NCI-H128 (cell line): ENCODE data around the gene SPCS3.
"Not testable (repeated sequence)": the region's sequence is repeated elsewhere in the genome, so short reads cannot be mapped to it uniquely, and the experiment has no call there.

ENCODE experiments used
- DNase-seq: peaks from one replicate; lab custom pipeline; 2025; ENCODE audit not compliant: unreplicated experiment; lab: John Stamatoyannopoulos, UW

Gene SPCS3

GRCh38 chr4:176319704-176320339, at the start of gene SPCS3:
Gene SPCS3, plus strand, starts transcription at chr4:176319966. Its CDS starts 111 bp downstream, at chr4:176320077.
- DNase-seq = peak; percentile 75

DNA sequence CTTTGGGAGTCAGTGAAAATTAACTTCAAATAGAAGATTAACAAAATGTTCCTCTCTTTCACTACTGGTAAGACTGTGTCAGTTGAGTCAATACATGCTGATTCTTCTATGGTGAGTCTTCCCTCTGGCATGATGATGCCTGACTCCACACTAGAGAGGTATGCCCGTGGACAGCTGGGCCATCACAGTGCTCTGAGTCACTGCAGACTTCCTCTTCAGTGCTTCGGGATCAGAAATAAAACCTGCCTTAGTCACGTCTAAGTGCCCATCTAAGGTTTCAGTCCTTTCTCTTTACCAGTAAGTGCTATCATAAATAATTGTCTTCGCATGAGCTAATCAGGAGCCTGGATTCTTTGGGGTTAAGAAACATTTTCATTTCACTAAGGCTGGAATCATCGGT, 49.1 kb upstream of the SPCS3 start:
- no peak for DNase-seq

DNA sequence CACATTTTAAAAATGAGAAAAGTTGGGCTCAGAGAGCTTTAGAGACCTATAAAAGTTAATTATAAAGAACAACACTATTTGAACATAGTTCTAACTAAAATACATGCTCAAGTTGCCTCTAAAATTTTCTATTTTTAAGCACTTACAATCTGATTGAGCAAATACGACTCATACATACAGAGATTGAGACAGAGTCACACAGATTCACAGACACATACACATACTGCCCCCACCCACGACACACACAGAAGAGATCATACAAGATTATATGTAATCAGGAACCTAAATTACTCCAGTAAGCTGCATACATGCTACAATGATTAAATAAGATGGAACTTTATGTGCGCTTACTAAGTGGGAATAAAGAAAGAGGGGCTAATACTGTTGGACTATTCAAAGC, 48.0 kb upstream of the SPCS3 start:
- DNase-seq = no peak

DNA sequence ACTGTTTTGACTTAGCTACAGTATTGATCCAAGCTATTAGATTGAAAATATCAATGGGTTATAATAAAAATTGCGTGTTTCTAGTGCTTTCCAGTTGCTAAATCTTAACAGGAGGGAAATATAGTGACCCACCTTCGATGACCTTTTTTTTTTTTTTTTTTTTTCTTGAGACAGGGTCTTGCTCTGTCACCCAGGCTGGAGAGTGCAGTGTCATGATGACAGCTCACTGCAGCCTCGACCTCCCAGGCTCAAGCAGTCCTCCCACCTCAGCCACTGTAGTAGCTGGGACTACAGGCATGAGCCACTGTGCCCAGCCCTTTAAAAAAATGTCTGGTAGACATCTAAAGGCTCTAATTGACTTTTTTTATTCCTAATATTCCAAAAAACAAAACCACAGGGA, 47.0 kb upstream of the SPCS3 start:
- DNase-seq = no peak

DNA sequence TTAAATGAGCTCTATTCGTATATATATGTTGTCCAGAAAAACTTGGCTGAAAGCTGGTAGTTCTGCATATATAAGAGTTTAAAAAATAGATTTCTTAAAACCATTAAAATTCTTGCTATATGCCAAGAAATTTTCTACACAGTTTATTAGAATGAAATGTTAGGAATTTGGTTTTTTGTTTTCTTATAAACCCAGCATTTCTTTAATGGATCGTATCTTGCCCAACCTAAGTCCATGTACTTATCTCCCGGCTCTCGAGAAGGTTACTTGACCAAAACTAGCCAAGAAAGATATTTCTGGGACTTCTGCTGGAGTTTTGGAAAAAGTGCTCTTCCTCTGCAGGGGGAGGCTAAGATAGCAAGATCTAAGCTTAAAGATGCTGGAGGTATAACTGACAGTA, 46.0 kb upstream of the SPCS3 start:
- DNase-seq = no peak

DNA sequence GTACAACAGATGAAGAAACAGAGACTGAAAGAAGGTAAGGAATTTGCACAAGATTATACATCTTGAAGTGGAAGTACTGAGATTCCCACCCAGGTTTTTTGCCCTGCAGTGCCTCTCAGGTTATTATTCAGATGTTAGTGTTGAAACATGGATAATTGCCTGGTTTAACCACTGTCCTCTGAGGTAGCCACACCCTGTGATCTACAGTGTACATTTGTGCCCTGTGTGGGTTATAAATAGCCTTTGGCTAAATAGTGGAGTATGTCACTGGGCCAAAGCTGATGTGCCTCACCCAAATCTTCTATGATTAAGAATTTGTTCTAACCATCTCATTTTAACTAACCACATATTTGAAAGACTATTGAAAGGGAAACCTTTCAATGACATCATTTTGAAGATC, 45.3 kb upstream of the SPCS3 start:
- DNase-seq = no peak

DNA sequence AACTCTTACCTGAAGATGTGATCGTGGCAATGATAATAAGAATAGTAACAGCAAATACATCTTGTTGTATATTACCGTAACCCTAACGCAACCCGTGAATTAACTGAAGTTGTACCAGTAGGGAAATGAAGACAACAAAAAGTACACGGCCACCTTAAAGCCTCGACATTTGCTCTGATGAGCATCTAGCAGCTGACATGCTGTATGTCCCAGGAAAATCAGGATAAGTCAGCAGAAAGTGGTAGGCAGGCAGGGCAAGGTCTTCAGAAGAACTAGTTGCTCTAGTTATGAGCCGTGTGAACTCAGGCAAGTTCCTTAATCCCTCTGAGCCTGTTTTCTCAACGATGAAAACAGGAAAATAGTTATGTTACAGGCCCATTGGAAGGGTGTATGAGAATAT, 43.1 kb upstream of the SPCS3 start:
- DNase-seq = no peak

GRCh38 chr4:176277162-176277904, 42.4 kb upstream of the SPCS3 start:
- DNase-seq = no peak

GRCh38 chr4:176279560-176279959, 40.2 kb upstream of the SPCS3 start:
- not testable (repeated sequence) for DNase-seq

DNA sequence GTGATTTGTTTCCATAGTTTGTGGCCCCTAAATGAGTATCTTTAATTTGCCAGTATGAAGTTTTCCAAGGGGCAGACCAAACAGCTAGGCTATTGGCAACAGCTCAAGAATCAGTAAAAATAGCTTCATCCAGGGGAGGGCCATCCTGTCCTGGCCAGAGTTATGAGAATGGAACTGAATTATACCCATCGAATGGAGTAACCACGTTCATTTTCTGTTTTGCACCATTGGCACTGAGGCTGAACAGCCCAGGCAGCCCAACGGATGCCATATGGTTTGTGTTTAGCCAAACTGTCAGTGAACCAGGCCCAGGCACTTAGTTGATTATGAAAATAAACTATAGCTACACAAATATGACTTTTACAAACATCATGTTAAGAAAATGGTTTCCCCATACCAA, 33.0 kb upstream of the SPCS3 start:
- no peak for DNase-seq

DNA sequence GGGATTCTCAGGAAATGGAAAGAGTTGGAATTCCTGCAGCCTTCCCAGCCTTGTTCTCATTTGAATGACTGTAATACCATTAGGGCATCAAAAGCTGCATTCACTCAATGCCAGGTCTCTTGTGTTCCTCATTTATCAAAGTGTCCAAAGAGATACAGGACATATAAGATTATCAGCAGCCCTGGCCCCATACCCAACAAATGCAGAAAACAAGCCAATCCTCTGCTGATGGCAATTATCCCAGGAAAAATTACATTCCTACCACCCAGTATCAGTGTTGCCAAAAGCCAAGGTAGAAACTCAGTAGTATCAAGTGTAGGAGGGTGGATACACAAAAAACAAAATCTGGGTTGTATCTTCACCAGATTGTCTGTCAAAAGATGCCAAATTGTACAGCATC, 32.2 kb upstream of the SPCS3 start:
- no peak for DNase-seq

DNA sequence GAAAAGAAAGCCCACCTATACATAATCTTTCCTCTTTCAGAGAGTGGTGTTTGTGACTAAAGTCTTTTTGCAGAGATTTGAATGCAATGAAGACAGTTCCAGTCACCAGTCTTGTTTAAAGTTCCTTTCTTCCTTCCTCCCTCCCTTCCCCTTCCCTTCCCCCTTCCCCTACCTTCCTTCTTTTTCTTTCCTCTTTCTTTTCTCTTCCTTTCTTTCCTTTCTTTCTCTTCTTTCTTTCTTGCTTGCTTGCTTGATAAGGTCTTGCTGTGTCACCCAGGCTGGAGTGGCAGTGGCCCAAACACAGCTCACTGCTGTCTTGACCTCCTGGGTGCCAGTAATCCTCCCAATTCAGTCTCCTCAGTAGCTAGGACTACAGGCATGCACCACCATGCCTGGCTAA, 31.7 kb upstream of the SPCS3 start:
- DNase-seq = no peak

DNA sequence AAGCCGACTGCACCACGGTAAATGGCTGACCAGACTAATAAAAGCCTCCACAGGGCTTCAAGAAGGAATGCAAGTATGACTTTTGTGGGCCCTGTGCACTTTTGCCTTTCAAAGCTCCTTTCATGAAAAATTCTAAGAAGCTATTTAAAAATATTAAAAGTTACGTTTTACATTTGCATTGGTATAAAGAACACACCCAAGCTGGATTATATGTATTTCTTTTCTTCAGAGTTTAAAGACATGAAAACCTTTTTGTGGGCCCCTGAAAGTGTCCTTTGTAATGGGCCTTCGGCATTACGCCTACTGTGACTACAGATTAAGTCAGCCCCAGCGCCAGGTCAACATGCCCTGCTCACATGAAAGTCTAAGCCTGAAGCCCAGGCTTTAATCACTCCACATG, 30.2 kb upstream of the SPCS3 start:
- DNase-seq = no peak

GRCh38 chr4:176290520-176290919, 29.2 kb upstream of the SPCS3 start:
- no peak for DNase-seq

- no peak for DNase-seq
Measured at GRCh38 chr4:176291748-176292147, 28.0 kb upstream of the SPCS3 start.

- no peak for DNase-seq
Measured at GRCh38 chr4:176292920-176293319, 26.8 kb upstream of the SPCS3 start.

- DNase-seq = no peak
Measured at GRCh38 chr4:176293660-176294059, 26.1 kb upstream of the SPCS3 start.

- DNase-seq = not testable (repeated sequence)
Measured at GRCh38 chr4:176295907-176296306, 23.9 kb upstream of the SPCS3 start.

- no peak for DNase-seq
Measured at GRCh38 chr4:176298664-176299063, 21.1 kb upstream of the SPCS3 start.

DNA sequence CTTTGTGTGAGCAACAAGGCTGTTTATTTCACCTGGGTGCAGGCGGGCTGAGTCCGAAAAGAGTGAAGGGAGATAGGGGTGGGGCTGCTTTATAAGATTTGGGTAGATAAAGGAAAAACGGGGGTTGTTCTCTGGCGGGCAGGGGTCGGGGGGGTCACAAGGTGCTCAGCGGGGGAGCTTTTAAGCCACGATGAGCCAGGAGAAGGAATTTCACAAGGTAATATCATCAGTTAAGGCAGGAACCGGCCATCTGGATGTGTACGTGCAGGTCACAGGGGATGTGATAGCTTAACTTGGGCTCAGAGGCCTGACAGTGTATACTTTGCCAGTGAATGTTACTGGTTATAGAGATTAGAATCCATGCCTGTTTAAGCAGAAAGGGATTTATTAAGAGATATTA, 19.7 kb upstream of the SPCS3 start:
- DNase-seq = no peak

DNA sequence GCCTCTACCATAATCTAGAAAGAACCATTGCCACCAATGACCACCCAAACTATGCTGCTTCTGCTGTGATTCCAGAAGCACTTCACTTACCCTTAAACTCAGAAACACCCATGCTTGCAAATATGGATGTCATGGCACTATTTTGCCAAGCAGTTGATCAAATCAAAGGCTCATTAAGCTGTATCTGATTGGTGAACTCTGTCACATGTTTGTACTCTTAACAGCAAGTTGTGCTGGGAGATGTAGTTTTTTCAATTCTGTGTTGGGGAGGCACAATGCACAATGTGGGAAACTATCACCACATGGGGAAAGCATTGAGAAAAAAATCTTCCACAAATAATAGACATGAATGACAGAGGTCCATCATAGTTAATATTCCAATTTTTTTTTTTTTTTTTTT, 19.2 kb upstream of the SPCS3 start:
- no peak for DNase-seq

DNA sequence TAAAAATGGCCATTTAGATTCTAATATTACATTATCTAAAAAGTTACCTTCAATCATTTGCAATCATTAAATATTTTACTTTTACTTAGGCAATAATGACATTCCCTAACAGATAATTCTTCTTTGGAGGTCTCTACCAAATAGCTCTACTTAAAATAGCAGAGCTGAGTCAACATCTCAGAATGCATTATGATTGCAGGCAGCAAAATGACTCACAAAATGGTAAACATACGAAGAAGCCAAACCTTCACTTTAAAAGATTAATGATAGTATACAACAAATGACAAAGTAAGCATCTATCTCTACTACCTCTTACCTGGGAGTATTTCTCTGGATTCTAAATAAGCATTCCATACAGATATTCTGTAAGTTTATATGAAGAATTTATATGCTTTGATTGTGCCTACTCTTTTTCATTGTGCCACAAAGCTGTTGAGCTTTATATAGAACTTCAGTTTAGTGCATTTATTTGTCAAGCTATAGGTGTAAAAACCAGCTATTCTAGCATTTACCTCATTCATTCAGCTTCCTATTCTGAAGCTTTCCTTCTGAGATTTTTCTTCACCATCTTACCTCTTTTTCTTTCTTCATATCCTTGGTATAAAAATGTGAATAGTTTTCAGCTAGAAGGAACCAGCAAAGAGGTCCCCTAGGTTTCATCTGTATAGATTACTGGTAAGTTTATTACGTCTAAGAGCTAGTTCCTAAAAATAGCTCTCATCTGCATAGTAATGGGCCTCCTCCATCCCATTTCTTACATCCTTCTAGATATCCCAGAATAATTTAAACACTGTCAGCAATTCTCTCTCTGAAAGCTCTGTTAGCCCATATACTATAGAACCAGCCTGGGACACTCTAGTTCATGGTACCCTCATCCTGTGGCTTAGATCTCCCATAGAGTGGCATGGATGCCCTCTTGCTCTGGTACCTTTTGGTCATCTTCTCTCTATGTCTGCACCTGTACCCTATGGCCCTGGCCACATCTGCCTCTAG, 17.2 kb upstream of the SPCS3 start:
- no peak for DNase-seq
